Adrenal gland (tissue), 12 donors: Measurements from ENCODE around the gene RBM28. TPM values are rescaled to one million over a fixed set of nuclear protein-coding genes. Genes with fewer than 3 reads are reported as not detected.

Experiments
- DNase-seq, 7 donors: peaks; one replicate each; pipeline ENCODE4 v3.0.0-alpha.2; 2019 to 2020
- H3K27ac ChIP-seq, 5 donors: fragments of 200-600 bp; sonication (generic) in 4 of 5; 1 replicate in 3 of 5; 2 replicates in 2 of 5; pipeline versions ENCODE4 v1.5.1 to v1.8.0; 2016 to 2020; ENCODE audit warnings: mild to moderate bottlenecking in 1 of 5
- H3K27me3 ChIP-seq: fragments of 200-600 bp; 2 replicates; pipeline ENCODE4 v1.8.0; 2021
- H3K36me3 ChIP-seq, 2 donors: fragments of 200-600 bp; replicated peaks in 1 of 2; 1 replicate in 1 of 2; 2 replicates in 1 of 2; pipeline versions ENCODE4 v1.5.1 to v1.8.0; 2018 to 2022
- H3K4me1 ChIP-seq, 2 donors: fragments of 200-600 bp; replicated peaks in 1 of 2; 1 replicate in 1 of 2; 2 replicates in 1 of 2; pipeline versions ENCODE4 v1.5.1 to v1.8.0; 2018 to 2021
- H3K4me3 ChIP-seq, 4 donors: fragments of 200-600 bp; sonication (generic) in 3 of 4; one replicate each; pipeline ENCODE4 v1.5.1; 2016 to 2018
- H3K9me3 ChIP-seq, 3 donors: fragments of 200-600 bp; sonication (generic) in 1 of 3; replicated peaks in 1 of 3; 1 replicate in 2 of 3; 2 replicates in 1 of 3; pipeline versions ENCODE4 v1.5.1 to v1.8.0; 2016 to 2021
- CTCF ChIP-seq, 6 experiments: fragments of 450-650 bp in 4 of 6; fragments of 200-600 bp in 2 of 6; sonication (generic) in 1 of 6; IDR thresholded peaks; 1 replicate in 5 of 6; 2 replicates in 1 of 6; pipeline versions ENCODE4 v1.5.1 to v1.8.0; 2016 to 2021; ENCODE audit warnings: antibody characterized with exemption in 6 of 6, mild to moderate bottlenecking in 2 of 6, moderate library complexity in 1 of 6
- POLR2A ChIP-seq, 2 donors: fragments of 450-650 bp; IDR thresholded peaks; one replicate each; pipeline ENCODE4 v1.6.1; 2017; ENCODE audit warnings: antibody characterized with exemption in 2 of 2, mild to moderate bottlenecking in 2 of 2, moderate library complexity in 1 of 2
- WGBS, 4 donors: extraction: QIAGEN DNeasy Blood & Tissue Kit in 2 of 4; methylation state at CpG; one replicate each; pipeline versions ENCODE4 v1.1.5 to v1.1.7; 2013 to 2017; 5-methylcytosine and 5-hydroxymethylcytosine counted together
- intact Hi-C, 2 donors: fragments of 100-400 bp; cut with DNase I; formaldehyde crosslinking; loops; one replicate each; pipeline versions ENCODE4 v1.14.1 to v1.15.0; 2022 to 2023
- polyA plus RNA-seq, 3 donors: library from polyadenylated mRNA; stranded (reverse); fragments of 200-250 nt in 2 of 3; fragments of 350-450 nt in 1 of 3; fragmentation: Illumina TruSeq in 1 of 3; extraction: RNeasy Lipid Tissue Mini Kit (QIAGEN cat#74804) in 1 of 3; gene quantifications; one replicate each; pipeline ENCODE4 v1.2.3, GENCODE V29; 2013 to 2014
- total RNA-seq, 9 donors: library from RNA; depleted of rRNA in 4 of 9; stranded (reverse); fragments of >200 nt in 4 of 9; fragments of 120-200 nt in 1 of 9; fragmentation: NEBNext Ultra II Directional in 1 of 9; extraction: Animal tissue kit (Norgen Biotek cat#: 25700) in 1 of 9; gene quantifications; one replicate each; pipeline versions ENCODE4 v1.1.0 to v1.2.4, GENCODE V29; 2013 to 2023
- donor health status: healthy with polysubstance abuse.
- donor health status: Bipolar disorder and iron deficiency.
- donor health status: DM: yes; HTN: yes; CAD: no.
- donor health status: DM: no; HTN: no; CAD: no.
- donor health status: DM: no; HTN: no; CAD: no.
- donor health status: DM: yes; HTN: yes; CAD: no.

Gene RBM28
- total and polyA plus RNA-seq, 12 donors: 8.0 to 61.3 (median 24.2) TPM

DNA sequence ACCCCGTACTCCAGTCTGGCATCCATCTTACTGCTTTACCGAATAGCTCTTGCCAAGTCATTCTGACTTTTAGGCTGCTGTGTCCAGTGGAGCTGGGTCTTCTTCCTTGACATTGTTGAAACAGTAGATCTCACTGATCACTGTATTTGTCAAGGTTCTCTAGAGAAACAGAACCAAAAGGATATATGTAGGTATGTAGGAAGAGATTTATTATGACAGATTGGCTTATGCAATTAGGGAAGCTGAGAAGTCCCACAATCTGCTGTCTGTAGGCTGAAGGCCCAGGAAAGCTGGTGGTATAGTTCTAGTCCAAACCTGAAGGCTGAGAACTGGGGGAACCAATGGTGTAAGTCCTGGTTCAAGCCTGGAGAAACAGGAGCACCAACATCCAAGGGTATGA, 29.9 kb upstream of the RBM28 start:
- no peak overlapping the region for H3K27ac ChIP-seq
- no peak overlapping the region for H3K4me3 ChIP-seq
- no peaks in the 10 kb centered on the region for H3K27me3 ChIP-seq
- H3K4me1 ChIP-seq: no peaks in the 10 kb centered on the region
- no peaks in the 10 kb centered on the region for H3K36me3 ChIP-seq
- intact Hi-C loops: no loop called here
- H3K9me3 ChIP-seq: no peaks in the 10 kb centered on the region
- DNase-seq: no peak
- no peak for TF ChIP-seq CTCF (IDR thresholded peaks at IDR 0.05)
- WGBS, 4 donors: 75 to 86% (median 81%) methylated on average over 2 of the region's 2 CpGs

DNA sequence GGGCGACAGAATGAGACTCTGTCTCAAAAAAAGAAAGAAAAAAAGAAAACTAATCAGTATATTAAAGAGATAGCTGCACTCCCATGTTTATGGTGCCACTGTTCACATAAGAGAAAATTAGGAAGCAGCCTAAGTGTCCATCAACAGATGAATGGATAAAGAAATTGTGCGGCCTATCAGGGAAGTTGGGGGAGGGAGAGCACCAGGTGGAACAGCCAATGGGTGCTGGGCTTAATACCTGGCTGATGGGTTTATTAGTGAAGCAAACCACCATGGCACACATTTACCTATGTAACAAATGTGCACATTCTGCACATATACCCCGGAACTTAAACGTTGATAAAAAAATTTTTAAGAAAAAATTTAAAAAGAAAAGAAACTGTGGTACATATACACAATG, 26.8 kb upstream of the RBM28 start:
- Histone ChIP-seq H3K9me3 (no peaks in the 10 kb centered on the region), H3K27me3 (no peaks in the 10 kb centered on the region), H3K4me3 (no peak overlapping the region), H3K27ac (no peak overlapping the region), H3K4me1 (no peaks in the 10 kb centered on the region), H3K36me3 (no peaks in the 10 kb centered on the region)
- DNase-seq: no peak
- no peak for TF ChIP-seq CTCF (IDR thresholded peaks at IDR 0.05)
- TF ChIP-seq POLR2A (IDR thresholded peaks at IDR 0.05): no peak
- intact Hi-C loops: no loop called here
- 86 to 89% (median 87%) methylated on average over 4 of the region's 4 CpGs for WGBS, 4 donors

DNA sequence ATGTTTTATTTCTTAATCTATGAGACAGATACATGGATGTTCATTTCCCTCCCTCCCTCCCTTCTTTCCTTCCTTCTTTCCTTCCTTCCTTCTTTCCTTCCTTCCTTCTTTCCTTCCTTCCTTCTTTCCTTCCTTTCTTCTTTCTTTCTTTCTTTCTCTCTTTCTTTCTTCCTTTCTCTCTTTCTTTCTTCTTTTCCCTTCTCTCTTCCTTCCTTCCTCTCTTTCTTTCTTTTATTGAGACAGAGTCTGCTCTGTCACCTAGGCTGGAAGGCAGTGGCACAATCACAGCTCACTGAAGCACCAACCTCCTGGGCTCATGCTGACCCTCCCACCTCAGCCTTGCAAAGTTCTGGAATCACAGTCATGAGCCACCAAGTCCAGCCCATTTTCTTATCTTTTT, 23.3 kb upstream of the RBM28 start:
- intact Hi-C loops: no loop called here
- Histone ChIP-seq H3K27ac (no peak overlapping the region), H3K4me1 (peaks cover 0 to under 1% of the 10 kb centered on the region in 2 donors), H3K36me3 (no peaks in the 10 kb centered on the region), H3K4me3 (no peak overlapping the region), H3K9me3 (no peaks in the 10 kb centered on the region), H3K27me3 (peaks cover 14% of the 10 kb centered on the region)
- no peak for DNase-seq
- TF ChIP-seq CTCF (IDR thresholded peaks at IDR 0.05) (no peak), POLR2A (IDR thresholded peaks at IDR 0.05) (no peak)

GRCh38 chr7:128366300-128366699, 22.6 kb upstream of the RBM28 start:
- Histone ChIP-seq H3K36me3 (no peaks in the 10 kb centered on the region), H3K4me3 (no peak overlapping the region), H3K27me3 (peaks cover 14% of the 10 kb centered on the region), H3K4me1 (peaks cover under 1 to 4% of the 10 kb centered on the region in 2 donors), H3K27ac (no peak overlapping the region), H3K9me3 (no peaks in the 10 kb centered on the region)
- whole genome bisulfite sequencing, 4 donors: 25 to 55% (median 41%) methylated on average over 1 of the region's 1 CpG
- intact Hi-C loops: no loop called here
- no peak for DNase-seq
- TF ChIP-seq POLR2A (IDR thresholded peaks at IDR 0.05): no peak
- no peak for TF ChIP-seq CTCF (IDR thresholded peaks at IDR 0.05)
